GM19452 (cell line): Measurements from ENCODE around the gene KIF5A.

Source experiments
- ATAC-seq: cut with Tn5 transposase; IDR thresholded peaks from one replicate; pipeline ENCODE4 v1.9.1; 2021; ENCODE audit not compliant: unreplicated experiment

The KIF5A gene

GRCh38 chr12:57628280-57629191, 78.7 kb downstream of the KIF5A start:
- no peak for ATAC-seq

- ATAC-seq: no peak
Observed at GRCh38 chr12:57629897-57630471, 80.1 kb downstream of the KIF5A start.

GRCh38 chr12:57630891-57631433, 81.1 kb downstream of the KIF5A start:
- ATAC-seq: no peak

- no peak for ATAC-seq
Observed at GRCh38 chr12:57631566-57632072, 81.8 kb downstream of the KIF5A start.

GRCh38 chr12:57632073-57632957, 82.5 kb downstream of the KIF5A start:
- peak; percentile 11 for ATAC-seq

GRCh38 chr12:57632958-57633840, 83.4 kb downstream of the KIF5A start, which contains the start of gene B4GALNT1:
Gene B4GALNT1 (minus strand): TSS chr12:57633201. CDS start chr12:57632132, 1,069 bp downstream.
- peak; percentile 83 for ATAC-seq
